Epithelial cell of prostate (primary cell): Measurements from ENCODE around the gene DMXL2.
"Not testable (repeated sequence)": the region's sequence is repeated elsewhere in the genome, so short reads cannot be mapped to it uniquely, and the experiment has no call there.

Source experiments
- DNase-seq: peaks from one replicate; pipeline ENCODE4 v3.0.0-alpha.2; 2011; ENCODE audit warnings: low read depth, low spot score
- H3K27ac ChIP-seq: fragments of 450-650 bp; 2 replicates; pipeline ENCODE4 v1.5.1; 2017; ENCODE audit warnings: mild to moderate bottlenecking

DMXL2 gene

DNA sequence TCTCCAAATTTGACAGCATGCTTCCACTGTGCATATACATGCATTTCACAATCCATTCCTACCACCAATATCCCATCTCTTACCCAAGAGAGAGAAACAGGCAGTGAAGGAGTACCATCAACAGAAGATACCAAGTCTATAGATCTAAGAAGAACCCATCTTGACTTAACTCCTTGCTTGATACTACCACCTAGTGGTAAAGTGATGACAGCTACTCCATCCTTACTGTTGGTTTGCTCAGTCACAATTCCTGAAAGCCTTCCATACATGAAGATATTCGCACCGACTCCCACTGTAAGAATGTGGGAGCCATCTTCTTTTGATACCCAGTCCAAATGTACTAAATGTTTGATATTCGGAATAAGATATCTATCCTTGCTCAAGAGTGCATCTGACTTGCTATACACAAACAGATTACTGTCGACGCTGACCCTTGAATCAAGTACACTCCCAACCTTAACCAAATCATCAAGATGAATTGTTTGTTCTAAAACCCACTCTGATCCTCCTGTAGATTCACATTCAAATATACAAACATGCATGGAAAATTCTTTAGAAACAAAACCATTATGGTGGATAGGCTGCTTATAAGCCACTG, 123.1 kb downstream of the DMXL2 start:
- no peak overlapping the region for H3K27ac ChIP-seq
- no peak for DNase-seq

DNA sequence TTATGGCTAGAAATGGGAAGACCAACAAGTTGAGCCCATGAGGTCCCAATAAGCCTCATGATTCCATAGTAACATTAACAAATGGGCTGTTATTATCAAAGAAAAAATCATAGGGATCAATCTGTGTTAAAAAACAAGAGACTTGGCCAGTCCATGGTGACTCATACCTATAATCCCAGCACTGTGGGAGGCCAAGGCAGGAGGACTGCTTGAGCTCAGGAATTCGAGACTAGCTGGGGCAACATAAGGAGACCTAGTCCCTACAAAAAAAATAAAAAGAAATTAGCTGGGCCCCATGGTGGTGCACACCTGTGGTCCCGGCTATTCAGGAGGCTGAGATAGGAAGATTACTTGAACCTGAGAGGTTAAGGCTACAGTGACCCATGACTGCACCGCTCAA, 124.8 kb downstream of the DMXL2 start:
- no peak overlapping the region for H3K27ac ChIP-seq
- no peak for DNase-seq

DNA sequence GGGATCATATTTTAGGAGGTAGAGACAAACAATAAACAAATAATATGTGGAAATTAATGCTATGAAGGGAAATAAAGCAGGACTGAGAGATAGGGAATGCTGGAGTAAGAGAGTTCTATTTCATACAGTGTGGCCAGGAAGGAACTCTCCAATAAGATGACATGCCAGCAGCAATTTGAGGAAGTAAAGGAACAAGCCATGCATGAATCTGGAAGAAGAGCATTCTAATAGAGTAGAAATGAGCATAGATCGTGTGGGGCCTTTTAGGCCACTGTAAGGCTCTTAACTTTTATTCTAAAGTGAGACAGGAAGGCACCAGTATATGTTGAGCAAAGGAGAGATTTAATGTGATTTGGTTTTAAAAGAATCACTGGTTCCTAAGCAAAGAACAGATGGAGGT, 126.3 kb downstream of the DMXL2 start:
- H3K27ac ChIP-seq, result no peak overlapping the region
- no peak for DNase-seq

DNA sequence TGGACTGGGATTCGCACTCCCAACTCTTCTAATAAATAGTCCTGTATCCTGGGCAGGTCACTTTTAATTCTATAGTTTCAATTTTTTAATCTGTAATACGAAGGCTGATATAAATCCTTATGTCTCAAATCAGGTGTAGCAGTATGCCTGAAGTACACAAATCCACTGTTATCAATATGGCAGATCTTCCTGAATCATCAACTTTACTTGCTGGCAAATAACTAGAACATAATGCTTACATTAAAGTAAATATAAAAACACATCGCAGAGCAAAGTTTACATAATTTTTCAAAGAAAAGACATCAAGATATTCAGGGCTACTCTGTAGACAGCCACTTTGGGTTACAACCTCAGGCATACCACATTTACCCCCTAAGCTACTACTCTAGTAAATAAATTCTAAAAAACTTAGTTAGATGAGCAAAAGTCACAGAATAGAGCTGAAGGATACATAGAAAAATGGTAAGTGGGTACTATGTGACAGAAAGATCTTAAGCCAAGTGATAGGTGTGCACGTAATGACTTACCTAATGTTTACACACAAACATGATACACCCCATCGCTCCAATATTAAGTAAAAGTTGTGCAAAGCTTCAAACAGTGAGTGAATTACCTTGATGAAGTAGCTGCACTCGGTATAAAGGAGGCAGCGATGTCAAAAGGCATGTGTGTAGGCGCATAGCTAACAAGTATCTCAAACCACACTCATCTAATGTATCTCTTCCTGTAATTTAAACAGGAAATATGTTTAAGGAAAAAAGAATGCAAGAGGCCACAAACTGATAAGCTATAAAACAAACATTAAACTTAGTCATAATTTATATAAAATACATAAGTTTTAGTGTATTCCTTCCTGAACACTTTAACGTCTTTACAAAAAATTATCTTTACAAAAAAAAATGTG, 127.9 kb downstream of the DMXL2 start:
- DNase-seq, result no peak
- no peak overlapping the region for H3K27ac ChIP-seq

DNA sequence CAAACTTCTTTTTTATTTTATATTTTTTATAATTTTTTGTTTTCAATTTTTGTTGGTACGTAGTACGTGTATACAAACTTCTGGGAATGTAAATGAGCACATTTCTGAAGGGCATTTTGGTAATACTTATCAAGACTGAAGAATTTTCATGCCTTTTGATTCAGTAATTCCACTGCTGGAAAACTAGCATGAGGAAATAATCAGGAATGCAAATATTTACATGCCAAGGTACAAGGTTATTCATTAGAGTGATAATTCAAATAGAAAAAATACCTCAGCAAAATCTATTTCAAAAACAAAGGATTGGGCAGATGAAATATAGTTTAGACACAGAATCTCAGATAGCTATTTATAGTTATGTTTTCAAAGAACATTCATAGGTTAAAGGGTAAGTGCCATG, 128.7 kb downstream of the DMXL2 start:
- DNase-seq, result no peak

DNA sequence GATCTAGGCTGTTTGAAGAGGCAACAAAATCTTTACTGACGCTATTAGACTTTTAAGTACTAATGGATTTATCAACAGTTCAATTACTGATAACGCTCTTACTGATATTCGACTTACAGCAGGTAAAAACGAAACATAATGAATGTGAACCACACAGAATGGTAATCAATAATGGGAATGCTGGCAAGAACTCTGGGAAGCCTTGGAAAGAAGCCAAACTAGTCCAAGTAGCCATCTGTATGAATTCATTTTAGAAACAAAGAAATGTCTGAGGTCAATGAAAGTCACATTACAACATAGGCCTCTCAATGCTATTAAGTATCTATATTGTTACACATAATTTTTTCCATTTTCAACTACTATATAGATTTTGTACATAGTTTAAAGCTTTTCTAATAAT, 130.0 kb downstream of the DMXL2 start:
- no peak for DNase-seq
- H3K27ac ChIP-seq, result no peak overlapping the region

More for the DNA sequence above, 128.7 kb downstream of the DMXL2 start:
- H3K27ac ChIP-seq, result no peak overlapping the region

DNA sequence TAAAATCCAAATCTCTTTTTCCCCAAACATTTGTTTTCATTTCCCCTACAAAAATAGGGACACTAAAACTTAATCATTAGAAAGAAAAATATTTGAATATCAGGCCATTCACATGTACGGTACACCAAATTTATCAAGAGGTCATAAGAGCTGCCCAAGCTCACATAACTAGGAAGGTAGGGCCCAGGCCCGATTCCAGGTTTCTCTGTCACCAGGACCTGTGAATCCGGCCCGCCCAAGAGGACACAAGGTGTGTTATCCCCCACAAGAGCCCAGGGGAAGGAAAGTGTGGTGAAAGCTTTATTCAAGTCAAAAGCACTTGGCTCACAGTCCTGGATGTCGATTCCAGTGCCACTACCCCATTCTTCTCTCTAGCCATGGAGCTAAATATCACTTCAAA, 130.6 kb downstream of the DMXL2 start:
- H3K27ac ChIP-seq, result no peak overlapping the region
- no peak for DNase-seq

DNA sequence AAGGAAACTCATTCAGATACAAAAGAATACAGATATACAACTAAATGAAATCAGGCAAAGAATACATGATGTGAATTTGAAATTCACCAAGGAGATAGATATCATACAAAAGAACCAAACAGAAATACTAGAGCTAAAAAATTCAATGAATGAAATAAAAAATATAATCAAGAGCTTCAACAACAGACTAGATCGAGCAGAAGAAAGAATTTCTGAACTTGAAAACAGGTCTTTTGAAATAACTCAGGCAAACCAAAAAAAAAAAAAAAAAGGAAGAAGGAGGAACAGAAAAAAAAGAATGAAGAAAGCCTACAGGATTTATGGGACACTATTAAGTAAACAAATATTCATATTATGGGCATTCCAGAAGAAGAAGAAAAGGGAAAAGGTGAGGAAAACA, 137.8 kb downstream of the DMXL2 start:
- no peak for DNase-seq
- H3K27ac ChIP-seq, result no peak overlapping the region

DNA sequence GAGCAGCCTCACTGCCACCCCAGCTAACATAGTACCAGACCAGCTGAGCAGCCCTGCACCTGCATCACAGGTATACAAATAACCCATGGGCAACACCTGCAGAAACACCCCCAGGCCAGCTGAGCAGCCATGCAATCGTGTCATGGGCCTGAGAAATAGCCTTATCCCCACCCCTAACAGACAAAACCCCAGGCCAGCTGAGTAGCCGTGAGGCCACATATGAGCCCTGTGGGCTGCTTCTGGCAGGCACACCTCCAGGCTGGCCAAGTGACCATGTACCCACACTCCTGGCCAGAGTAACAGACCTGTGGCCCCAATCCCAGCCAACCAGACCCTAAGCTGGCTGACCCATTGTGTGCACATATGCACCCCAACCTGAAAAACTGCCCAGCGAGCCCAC, 138.6 kb downstream of the DMXL2 start:
- H3K27ac ChIP-seq, result no peak overlapping the region
- DNase-seq, result no peak

DNA sequence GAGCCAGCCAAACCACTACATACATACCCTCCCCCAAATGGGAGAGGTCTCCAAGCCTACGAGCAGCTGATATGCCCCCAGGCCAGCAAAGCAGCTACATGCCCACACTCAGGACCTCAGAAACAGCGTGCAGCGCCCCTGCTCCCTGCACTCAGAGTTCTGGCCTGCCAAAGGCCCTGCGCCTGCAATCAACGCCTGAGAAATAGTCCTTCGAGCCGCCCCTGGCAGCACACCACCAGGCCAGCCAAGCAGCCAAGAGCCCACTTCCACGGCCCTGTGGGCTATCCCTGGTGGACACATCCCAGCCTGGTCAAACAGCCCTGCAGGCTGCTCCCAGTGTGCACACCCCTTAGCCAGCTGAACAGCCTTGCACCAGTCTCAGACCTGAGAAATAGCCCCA, 139.1 kb downstream of the DMXL2 start:
- no peak for DNase-seq
- no peak overlapping the region for H3K27ac ChIP-seq

DNA sequence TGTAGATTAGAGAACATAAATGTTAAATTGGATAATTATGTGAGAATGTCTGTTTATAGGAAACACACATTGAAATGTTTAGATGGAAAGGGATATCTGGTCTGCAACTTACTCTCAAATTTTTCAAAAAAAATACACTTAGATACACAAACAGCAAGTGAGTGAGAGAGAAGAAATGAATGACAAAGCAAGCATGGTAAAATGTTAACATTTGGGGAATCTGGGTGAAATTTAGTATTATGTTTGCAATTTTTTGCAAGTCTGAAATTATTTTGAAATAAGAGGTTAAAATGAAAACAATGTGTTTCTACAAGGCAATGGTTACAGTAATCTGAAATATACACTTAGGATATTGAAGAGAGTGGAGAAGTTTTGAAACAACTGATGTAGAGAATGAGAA, 146.8 kb downstream of the DMXL2 start:
- DNase-seq, result no peak
- no peak overlapping the region for H3K27ac ChIP-seq

DNA sequence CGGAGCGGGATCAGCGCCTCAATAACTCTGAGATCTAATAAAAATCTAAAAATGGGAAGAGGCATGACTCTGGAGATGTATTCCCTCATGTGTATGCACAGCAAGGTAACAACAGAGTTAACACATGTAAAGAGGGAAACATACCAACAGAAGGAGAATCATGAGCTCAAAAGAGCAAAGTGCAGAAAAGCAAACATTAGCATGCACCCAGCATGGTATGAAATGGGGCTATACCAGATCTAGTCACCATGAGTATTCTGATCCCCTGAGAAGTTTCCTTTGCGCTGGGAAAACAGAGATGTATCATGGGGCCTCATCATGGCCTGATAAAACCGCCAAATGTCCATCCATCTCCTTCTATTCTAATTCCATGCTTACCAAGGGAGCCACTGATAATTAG, 152.1 kb downstream of the DMXL2 start:
- H3K27ac ChIP-seq, result no peak overlapping the region
- no peak for DNase-seq

DNA sequence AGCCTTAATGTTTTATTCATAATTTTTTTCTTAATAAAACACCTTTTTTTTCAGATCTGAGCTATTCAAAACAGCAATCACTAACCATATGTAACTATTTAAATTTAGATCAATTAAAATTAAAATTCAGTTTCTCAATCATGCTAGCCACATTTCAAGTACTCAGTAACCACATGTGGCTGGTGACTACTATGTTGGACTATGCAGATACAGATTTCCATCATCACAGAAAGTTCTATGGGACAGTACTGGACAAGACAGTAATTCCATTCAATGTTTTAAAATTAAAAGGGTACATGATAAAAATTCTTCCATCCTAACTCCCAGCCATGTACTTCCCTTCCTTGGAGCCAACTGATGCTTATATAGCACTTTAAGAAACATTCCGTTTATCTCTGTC, 161.8 kb downstream of the DMXL2 start:
- no peak overlapping the region for H3K27ac ChIP-seq
- DNase-seq, result no peak

DNA sequence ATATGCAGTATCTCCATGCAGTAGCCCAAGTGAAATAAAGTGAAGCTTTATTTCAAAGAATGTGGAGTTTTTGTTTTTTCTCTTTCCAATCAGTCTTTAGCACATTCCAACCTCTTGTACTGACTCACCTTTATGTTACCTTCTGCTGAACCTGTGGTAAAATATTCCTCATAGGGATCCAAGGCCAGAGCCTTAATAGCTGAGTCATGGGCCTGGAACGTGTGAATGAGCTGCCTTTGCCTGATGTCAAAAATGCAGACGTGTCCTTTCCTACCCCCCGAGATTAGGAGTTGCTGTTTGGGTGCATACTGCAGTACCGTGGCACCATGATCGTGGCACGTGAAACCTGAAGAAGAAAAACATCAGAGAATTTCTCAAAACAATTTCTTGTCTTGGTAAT, 172.6 kb downstream of the DMXL2 start:
- H3K27ac ChIP-seq, result peak overlapping the region; percentile 7
- peak; percentile 44 for DNase-seq

DNA sequence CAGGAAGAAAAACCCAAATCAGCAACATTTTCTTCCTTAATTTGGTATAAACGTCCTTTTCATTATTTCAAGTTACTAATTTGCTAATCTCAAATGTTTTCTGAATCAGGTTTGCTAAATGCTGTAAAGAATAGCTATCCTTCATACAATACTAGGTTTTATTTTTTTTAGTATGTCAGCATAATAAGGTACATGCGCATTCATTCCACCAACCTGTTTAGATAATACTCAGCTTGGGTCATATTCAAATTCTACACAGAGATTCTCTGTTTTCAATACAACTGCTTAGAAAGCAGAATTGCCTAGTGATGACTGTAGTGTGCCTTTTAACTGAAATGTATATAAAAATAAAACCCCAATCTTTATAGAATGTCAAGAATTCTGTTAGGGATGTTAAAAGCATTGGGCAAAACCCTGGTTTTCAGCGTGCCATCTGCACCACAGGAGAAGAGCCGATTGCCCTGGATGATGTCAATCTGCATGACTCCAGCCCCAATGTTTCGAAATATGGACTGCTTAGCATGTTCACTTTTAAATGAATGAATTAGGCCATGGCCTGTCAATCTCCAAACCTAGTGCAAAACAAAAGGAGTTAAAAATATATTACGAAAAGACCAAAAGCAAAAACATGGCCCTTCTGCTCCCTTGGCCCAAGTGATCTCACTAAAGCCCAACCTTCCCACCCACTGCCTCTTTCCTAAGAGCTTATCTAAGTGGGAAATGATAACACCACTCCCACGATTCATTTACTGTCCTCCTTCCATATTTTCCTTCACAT, 173.8 kb downstream of the DMXL2 start:
- H3K27ac ChIP-seq, result no peak overlapping the region
- no peak for DNase-seq

DNA sequence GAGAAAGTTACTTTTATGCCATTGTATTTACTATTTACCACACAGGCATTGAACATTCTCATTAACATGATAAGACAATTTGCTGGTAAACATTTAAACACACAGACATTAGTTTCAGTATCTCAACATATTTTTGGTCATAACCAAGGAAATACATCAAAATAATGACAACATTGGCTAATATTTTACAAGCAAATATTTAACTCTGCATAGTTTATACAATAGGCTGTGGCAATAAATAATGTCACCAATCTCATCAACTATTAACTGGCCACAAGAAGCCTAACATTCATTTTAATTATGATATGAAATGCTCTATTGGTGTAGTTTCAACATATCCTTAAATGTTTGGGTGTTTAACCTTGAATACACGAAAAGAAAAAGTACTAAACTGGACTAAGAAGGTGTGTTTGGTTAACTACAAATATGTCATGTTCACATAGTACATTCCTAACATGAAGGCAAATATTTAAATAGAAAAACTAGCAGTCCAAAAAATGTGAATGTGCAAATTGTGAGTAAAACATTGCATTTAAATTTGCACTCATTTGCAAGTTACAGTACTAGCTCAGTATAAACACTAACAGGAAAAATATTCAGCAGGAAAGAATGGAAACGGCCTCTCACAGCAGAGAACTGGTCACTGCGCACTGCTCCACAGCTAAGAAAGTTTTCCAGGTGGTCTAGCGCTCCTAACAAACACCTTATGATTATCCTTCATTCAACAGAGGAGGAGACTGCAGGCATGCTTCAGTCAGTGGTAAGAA, 174.5 kb downstream of the DMXL2 start:
- no peak overlapping the region for H3K27ac ChIP-seq
- no peak for DNase-seq

DNA sequence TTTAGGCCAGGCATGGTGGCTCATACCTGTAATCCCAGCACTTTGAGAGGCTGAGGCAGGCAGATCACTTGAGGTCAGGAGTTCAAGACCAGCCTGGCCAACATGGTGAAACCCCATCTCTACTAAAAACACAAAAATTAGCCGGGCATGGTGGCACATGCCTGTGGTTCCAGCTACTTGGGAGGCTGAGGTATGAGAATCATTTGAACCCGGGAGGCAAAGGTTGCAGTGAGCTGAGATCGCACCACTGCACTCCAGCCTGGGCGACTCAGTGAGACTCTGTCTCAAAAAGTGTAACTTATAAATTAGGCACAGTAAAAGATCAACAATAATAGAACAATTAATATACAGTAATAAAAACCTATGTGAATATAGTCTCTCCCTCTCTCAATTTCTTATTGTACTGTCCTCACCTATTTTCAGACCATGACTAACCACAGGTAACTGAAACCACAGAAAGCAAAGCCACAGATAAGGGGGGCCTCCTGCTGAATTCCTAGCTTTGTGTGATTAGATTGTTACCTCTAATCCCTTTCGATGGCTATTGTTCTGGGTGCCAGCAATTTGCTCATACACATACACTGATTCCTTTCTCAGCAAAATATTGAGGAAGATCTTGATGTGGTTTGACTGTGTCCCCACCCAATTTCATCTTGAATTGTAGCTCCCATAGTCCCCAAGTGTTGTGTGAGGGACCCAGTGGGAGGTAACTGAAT, 176.4 kb downstream of the DMXL2 start:
- DNase-seq, result peak; percentile 6
- not testable (repeated sequence) for H3K27ac ChIP-seq

DNA sequence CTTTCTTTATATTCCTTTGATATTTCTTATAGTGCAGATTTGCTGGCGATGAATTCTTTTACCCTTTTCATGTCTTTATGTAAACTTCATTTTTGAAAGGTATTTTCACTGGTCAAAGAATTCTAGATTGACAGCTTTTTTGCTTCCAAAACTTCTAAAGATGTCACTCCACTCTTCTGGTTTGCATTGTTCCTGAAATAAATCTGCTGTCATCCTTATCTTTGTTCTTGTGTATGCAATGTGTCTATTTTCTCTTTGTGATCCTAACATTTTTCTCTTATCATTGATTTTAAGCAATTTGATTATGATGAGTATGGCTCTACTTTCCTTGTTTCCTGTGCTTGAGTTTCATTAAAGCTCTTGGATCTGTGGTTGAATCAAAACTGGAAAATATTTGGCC, 177.8 kb downstream of the DMXL2 start:
- DNase-seq, result no peak
- H3K27ac ChIP-seq, result no peak overlapping the region

DNA sequence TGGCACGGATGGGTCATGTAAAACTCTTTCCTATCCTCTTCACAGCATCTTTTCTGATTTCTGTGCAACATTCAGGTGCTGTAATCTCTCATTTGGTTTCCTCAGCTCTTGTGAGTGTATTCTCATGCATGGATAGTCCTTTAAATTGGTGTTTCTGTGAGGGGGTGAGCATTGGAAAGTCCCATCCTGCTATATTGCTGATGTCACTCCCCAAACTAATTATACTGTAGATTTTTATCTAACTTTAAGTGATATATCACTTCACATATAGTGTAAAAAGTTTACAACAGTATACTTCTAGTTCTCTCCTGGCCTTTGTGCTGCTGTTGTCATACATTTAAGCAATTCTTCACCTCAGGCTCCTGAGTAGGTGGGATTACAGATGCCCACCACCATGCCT, 178.5 kb downstream of the DMXL2 start:
- DNase-seq, result no peak
- no peak overlapping the region for H3K27ac ChIP-seq
